Measurements from ENCODE around the gene ZCCHC18.
"Not testable (repeated sequence)": the region's sequence is repeated elsewhere in the genome, so short reads cannot be mapped to it uniquely, and the experiment has no call there.

Gene ZCCHC18

DNA sequence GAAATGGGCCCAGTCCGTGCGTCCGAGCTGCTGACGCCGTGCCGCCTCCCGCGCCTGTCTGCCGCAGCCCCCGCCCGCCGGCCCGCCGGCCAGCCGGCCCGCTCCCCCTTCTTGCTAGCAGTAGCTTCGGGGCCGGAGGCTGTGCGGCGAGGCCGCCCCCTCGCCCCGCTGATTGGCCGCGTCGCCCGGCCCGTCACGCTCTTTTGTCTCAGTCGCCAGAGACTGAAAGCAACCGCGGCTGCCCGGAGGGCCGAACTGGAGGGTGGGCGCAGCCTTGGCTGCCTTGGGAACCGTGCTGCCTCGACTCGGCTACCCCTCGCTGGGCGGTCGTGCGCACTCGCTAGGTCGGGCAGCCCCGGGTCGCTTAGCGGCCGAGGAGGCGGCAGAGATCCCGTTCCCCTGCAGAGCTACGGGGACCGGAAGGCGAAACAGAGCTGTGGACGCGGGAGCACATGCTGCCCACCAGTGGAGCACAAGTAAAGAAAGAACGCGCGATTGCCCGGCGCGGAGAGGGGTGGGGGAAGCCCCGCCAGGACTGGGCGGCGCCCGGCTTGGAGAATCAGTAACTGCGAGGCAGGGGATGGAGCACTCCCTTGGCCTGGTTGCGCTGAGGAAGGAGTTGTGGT is at the start of gene ZCCHC18:
TSS of gene ZCCHC18 (plus strand) at position 198 of the 626 bp plus-strand sequence. CDS start 1,589 bp downstream, outside the sequence.
- Histone ChIP-seq H3K27ac (peak within 1 kb of the TSS; percentile 81), H3K27me3 (no peaks in the 10 kb centered on the region), H3K36me3 (no peaks in the 10 kb centered on the region), H3K4me3 (peak within 1 kb of the TSS; percentile 71), H3K9me3 (no peaks in the 10 kb centered on the region), H3K4me1 (peaks cover 24% of the 10 kb centered on the region), H4K20me1 (peaks cover 10% of the 10 kb centered on the region; the same call in 1 of the 2 replicates), H3K9ac (peak within 1 kb of the TSS; percentile 77), H3K4me2 (peak within 1 kb of the TSS; percentile 78)
- no peak for TF ChIP-seq Cebpa-rat (IDR thresholded peaks at IDR 0.05)

DNA sequence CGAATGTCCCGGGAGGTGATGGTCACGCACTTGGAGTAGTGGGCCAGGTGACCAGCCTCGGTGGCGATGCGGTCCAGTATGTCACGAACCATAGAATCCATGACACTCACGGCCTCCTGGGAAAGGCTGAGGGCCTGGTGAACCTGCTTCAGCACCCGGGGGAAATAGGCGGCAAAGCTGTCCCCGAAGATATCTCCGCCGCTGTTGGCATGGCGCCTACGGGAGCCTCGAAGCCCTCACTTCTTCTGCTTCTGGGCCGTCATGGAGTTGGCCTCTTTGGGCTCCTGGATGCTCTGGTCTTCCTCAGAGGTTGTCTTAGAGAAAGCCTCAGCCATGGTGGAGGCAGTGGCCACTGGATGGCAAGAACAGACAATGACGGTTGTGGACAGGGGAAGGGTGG is 49.7 kb upstream of the ZCCHC18 start:
- not testable (repeated sequence) for H3K27ac ChIP-seq, H3K36me3 ChIP-seq, H3K4me2 ChIP-seq, H3K27me3 ChIP-seq, H3K9ac ChIP-seq, H3K4me1 ChIP-seq, H3K4me3 ChIP-seq, H3K9me3 ChIP-seq, H4K20me1 ChIP-seq

DNA sequence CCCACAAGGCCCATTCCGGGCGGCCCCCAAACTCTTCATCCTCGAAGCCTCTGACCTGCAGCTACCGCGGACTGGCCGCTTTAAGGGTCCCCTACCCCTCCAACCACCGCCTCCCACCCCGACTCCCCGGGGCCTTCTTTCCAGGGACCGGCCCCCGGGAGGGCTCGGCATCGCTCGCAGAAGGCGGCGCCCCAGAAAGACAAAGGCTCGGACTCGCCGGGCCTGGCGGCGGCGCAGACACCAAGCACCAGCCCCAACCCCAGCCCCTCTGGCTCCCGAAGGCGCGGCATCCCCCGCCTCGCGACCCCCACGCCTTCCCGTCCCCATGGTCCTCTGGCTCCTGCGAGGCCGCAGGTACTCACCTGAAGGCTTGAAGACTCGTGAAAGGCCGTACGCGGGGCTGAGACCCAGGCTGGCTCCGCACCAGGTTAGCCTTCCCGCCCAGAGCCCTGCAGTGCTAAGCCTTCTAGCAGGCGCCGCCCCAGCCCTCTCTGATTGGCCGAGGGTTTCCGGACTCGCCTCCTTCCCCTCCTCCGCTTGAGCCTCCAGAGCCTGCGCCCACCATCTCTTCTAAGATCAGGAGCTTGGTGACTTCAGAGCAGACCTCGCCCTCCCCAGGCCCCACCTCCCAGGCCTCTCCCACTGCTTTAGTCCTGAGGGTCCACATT is 36.4 kb upstream of the ZCCHC18 start, which contains the start of gene TMSB15C:
TSS of gene TMSB15C (minus strand) at position 459 of the 668 bp plus-strand sequence.
- H3K9ac ChIP-seq, H3K27ac ChIP-seq, H3K4me2 ChIP-seq, H3K9me3 ChIP-seq, H3K4me1 ChIP-seq, H3K36me3 ChIP-seq, H3K27me3 ChIP-seq, H4K20me1 ChIP-seq, H3K4me3 ChIP-seq: not testable (repeated sequence)

- not testable (repeated sequence) for H3K27me3 ChIP-seq, H3K4me1 ChIP-seq, H3K4me2 ChIP-seq, H3K9me3 ChIP-seq, H3K27ac ChIP-seq, H4K20me1 ChIP-seq, H3K9ac ChIP-seq, H3K4me3 ChIP-seq, H3K36me3 ChIP-seq
These were observed 34.5 kb upstream of the ZCCHC18 start for GRCh38 chrX:104077854-104078253.

GRCh38 chrX:104084063-104084462 is 28.3 kb upstream of the ZCCHC18 start:
- H3K27me3 ChIP-seq, result no peaks in the 10 kb centered on the region
- no peak overlapping the region for H3K9ac ChIP-seq
- no peak overlapping the region for H3K27ac ChIP-seq
- no peak overlapping the region for H3K4me2 ChIP-seq
- peaks cover 14% of the 10 kb centered on the region for H3K4me1 ChIP-seq
- no peaks in the 10 kb centered on the region for H3K9me3 ChIP-seq
- no peak for TF ChIP-seq Cebpa-rat (IDR thresholded peaks at IDR 0.05)
- no peaks in the 10 kb centered on the region for H4K20me1 ChIP-seq
- no peaks in the 10 kb centered on the region for H3K36me3 ChIP-seq
- H3K4me3 ChIP-seq, result no peak overlapping the region

GRCh38 chrX:104084534-104085277 is 27.6 kb upstream of the ZCCHC18 start:
- Histone ChIP-seq H3K36me3 (no peaks in the 10 kb centered on the region), H3K4me2 (peak overlapping the region; percentile 31; the same call in 1 of the 2 replicates), H3K9ac (no peak overlapping the region), H3K9me3 (no peaks in the 10 kb centered on the region), H3K27me3 (no peaks in the 10 kb centered on the region), H3K4me1 (peaks cover 14% of the 10 kb centered on the region), H4K20me1 (no peaks in the 10 kb centered on the region), H3K27ac (peak overlapping the region; percentile 12; the same call in 1 of the 2 replicates), H3K4me3 (no peak overlapping the region)
- TF ChIP-seq Cebpa-rat (IDR thresholded peaks at IDR 0.05), result no peak

GRCh38 chrX:104085477-104085876 is 26.8 kb upstream of the ZCCHC18 start:
- no peaks in the 10 kb centered on the region for H3K9me3 ChIP-seq
- H4K20me1 ChIP-seq, result no peaks in the 10 kb centered on the region
- peaks cover 14% of the 10 kb centered on the region for H3K4me1 ChIP-seq
- no peak for TF ChIP-seq Cebpa-rat (IDR thresholded peaks at IDR 0.05)
- no peak overlapping the region for H3K9ac ChIP-seq
- H3K4me2 ChIP-seq, result peak overlapping the region; percentile 31; the same call in 1 of the 2 replicates
- H3K36me3 ChIP-seq, result no peaks in the 10 kb centered on the region
- H3K4me3 ChIP-seq, result no peak overlapping the region
- H3K27me3 ChIP-seq, result no peaks in the 10 kb centered on the region
- H3K27ac ChIP-seq, result no peak overlapping the region

- no peak overlapping the region for H3K4me3 ChIP-seq
- H3K27me3 ChIP-seq, result no peaks in the 10 kb centered on the region
- no peak for TF ChIP-seq Cebpa-rat (IDR thresholded peaks at IDR 0.05)
- peaks cover 14% of the 10 kb centered on the region for H3K4me1 ChIP-seq
- no peak overlapping the region for H3K9ac ChIP-seq
- no peak overlapping the region for H3K27ac ChIP-seq
- H3K9me3 ChIP-seq, result no peaks in the 10 kb centered on the region
- H3K4me2 ChIP-seq, result no peak overlapping the region
- no peaks in the 10 kb centered on the region for H3K36me3 ChIP-seq
- H4K20me1 ChIP-seq, result no peaks in the 10 kb centered on the region
These were observed 26.4 kb upstream of the ZCCHC18 start for GRCh38 chrX:104085919-104086318.

DNA sequence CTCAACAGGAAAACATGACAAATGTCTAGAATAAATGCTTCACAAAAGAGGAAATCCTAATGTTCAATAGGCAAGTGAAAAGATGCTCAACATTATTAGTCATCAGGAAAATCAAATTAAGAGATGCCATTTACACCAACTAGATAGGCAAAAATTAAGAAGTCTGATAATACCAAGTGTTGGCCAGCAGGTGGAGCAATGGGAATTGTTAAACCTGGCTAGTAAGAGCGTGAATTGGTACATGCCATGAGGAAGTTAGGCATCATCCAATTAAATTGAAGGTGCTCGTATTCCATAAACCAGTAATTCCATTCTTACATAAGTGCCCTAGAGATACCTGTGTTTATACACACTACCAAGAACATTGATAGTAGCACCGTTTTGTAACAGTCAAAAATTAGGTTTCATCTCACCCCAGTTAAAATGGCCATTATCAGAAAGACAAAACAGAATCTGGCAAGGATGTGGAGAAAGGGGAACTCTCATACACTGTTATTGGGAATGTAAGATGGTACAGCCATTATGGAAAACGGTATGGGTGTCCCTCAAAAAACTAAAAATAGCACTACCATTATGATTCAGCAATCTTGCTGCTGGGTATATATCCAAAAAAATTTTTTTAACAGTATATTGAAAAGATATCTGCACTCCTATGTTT is 14.0 kb upstream of the ZCCHC18 start:
- Histone ChIP-seq H3K36me3 (no peaks in the 10 kb centered on the region), H3K27me3 (no peaks in the 10 kb centered on the region), H3K9ac (no peak overlapping the region), H3K4me1 (no peaks in the 10 kb centered on the region), H3K4me2 (no peak overlapping the region), H3K4me3 (no peak overlapping the region), H3K9me3 (no peaks in the 10 kb centered on the region), H3K27ac (no peak overlapping the region), H4K20me1 (no peaks in the 10 kb centered on the region)
- no peak for TF ChIP-seq Cebpa-rat (IDR thresholded peaks at IDR 0.05)

DNA sequence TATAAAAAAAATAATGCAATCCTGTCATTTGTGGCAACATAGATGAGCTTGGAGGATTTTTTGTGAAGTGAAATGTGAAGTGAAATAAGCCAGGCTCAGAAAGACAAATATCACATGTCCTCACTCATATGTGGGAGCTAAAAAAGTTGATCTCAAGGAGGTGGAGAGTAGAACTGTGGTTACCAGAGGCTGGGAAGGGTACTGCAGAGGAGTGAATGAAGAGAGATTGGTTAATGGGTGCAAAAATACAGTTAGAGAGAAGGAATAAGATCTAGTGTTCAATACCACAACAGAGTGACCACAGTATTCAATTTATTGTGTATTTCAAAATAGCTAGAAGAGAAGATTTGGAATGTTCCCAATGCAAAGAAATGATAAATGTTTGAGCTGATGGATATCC is 13.4 kb upstream of the ZCCHC18 start:
- H3K27ac ChIP-seq, result no peak overlapping the region
- no peaks in the 10 kb centered on the region for H3K4me1 ChIP-seq
- no peak overlapping the region for H3K9ac ChIP-seq
- no peaks in the 10 kb centered on the region for H3K9me3 ChIP-seq
- H3K36me3 ChIP-seq, result no peaks in the 10 kb centered on the region
- no peaks in the 10 kb centered on the region for H3K27me3 ChIP-seq
- H3K4me3 ChIP-seq, result no peak overlapping the region
- H4K20me1 ChIP-seq, result no peaks in the 10 kb centered on the region
- no peak for TF ChIP-seq Cebpa-rat (IDR thresholded peaks at IDR 0.05)
- no peak overlapping the region for H3K4me2 ChIP-seq
